Right atrium auricular region (tissue), 2 donors: ENCODE data around the gene TXNDC2. TPM values are rescaled to one million over a fixed set of nuclear protein-coding genes. Genes with fewer than 3 reads are reported as not detected.

Experiments used
- DNase-seq: peaks from one replicate; pipeline ENCODE4 v3.0.0-alpha.2; 2019; ENCODE audit warnings: low spot score
- H3K27ac ChIP-seq, 2 donors: fragments of 200-600 bp; sonication (generic); 1 replicate in 1 of 2; 2 replicates in 1 of 2; pipeline ENCODE4 v1.5.1; 2016 to 2019
- H3K27me3 ChIP-seq, 2 donors: fragments of 200-600 bp; sonication (generic); one replicate each; pipeline versions ENCODE4 v1.5.1 to v1.6.0; 2017 to 2019
- H3K36me3 ChIP-seq: fragments of 200-600 bp; sonication (generic); one replicate; pipeline ENCODE4 v1.5.1; 2016
- H3K4me1 ChIP-seq, 2 donors: fragments of 200-600 bp; sonication (generic); one replicate each; pipeline versions ENCODE4 v1.5.1 to v1.6.0; 2017 to 2019
- H3K4me3 ChIP-seq, 2 donors: fragments of 200-600 bp; sonication (generic); 1 replicate in 1 of 2; 2 replicates in 1 of 2; pipeline ENCODE4 v1.5.1; 2017 to 2019; ENCODE audit warnings: mild to moderate bottlenecking in 1 of 2, moderate library complexity in 1 of 2
- H3K9me3 ChIP-seq, 2 donors: fragments of 200-600 bp; sonication (generic); one replicate each; pipeline ENCODE4 v1.5.1; 2019
- total RNA-seq, 2 donors: library from RNA; depleted of rRNA; stranded (reverse); fragments of >200 nt; gene quantifications; one replicate each; pipeline ENCODE4 v1.1.0, GENCODE V29; 2016
- TF ChIP-seq, protein P1 (sequence below), 2 donors: fragments of 200-600 bp; sonication (generic); IDR thresholded peaks; one replicate each; pipeline ENCODE4 v1.5.1; 2019; ENCODE audit warnings: antibody characterized with exemption in 2 of 2

TXNDC2 gene
- total RNA-seq, 2 donors from 2014 or later: not detected

DNA sequence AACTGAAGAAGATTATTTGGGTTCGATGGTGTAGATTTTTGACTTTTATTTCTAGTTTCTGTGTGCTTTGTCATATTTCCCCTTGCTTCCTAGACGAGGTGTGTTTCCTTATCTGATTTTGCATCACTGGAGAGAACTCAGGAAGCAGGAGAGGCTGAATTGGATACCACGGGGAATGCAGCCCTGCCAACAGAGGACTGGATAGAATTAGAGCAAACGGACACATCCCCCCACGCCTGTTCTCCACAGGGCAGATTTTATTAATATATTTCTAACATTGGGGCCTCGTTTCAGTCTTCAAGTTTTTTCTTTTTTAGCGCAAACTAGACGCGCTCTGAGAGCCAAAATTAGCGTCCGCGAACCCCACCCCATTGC lies 27.4 kb downstream of the TXNDC2 start:
- Histone ChIP-seq H3K27ac (peak overlapping the region; percentile 99 to 100), H3K9me3 (no peaks in the 10 kb centered on the region), H3K4me3 (peak overlapping the region; percentile 78 to 96), H3K27me3 (no peaks in the 10 kb centered on the region), H3K4me1 (peaks cover 0 to 33% of the 10 kb centered on the region in 2 donors), H3K36me3 (no peaks in the 10 kb centered on the region)
- DNase-seq: no peak
- TF ChIP-seq, protein P1, sequence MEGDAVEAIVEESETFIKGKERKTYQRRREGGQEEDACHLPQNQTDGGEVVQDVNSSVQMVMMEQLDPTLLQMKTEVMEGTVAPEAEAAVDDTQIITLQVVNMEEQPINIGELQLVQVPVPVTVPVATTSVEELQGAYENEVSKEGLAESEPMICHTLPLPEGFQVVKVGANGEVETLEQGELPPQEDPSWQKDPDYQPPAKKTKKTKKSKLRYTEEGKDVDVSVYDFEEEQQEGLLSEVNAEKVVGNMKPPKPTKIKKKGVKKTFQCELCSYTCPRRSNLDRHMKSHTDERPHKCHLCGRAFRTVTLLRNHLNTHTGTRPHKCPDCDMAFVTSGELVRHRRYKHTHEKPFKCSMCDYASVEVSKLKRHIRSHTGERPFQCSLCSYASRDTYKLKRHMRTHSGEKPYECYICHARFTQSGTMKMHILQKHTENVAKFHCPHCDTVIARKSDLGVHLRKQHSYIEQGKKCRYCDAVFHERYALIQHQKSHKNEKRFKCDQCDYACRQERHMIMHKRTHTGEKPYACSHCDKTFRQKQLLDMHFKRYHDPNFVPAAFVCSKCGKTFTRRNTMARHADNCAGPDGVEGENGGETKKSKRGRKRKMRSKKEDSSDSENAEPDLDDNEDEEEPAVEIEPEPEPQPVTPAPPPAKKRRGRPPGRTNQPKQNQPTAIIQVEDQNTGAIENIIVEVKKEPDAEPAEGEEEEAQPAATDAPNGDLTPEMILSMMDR (IDR thresholded peaks at IDR 0.05): no peak

DNA sequence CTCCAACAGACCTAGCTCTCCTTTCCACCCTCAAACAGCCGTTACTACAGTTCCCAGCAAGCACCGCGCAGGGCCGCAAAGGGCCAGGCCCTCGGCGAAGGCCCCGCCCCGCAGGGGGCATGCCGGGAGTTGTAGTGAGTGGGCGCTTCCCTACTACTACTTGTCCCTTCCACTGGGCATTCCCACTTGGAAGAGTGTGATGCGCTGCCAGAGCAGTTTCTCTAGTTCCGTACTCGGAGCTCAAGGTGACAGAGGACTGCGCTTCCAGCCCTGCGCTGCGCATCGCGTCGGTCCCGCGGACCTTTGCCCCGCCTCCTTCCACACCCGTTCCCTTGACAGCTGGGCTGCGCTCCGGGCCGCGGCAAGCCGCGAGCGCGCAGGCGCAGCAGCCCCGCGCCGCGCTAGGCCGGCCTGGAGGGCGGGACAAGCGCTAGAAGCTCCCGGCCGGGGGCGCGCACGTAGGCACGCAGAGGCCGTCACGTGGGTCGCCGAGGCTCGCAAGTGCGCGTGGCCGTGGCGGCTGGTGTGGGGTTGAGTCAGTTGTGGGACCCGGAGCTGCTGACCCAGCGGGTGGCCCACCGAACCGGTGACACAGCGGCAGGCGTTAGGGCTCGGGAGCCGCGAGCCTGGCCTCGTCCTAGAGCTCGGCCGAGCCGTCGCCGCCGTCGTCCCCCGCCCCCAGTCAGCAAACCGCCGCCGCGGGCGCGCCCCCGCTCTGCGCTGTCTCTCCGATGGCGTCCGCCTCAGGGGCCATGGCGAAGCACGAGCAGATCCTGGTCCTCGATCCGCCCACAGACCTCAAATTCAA lies 28.0 kb downstream of the TXNDC2 start, which contains the start of gene VAPA:
TSS of gene VAPA (plus strand) at position 491 of the 808 bp plus-strand sequence. CDS start at position 732, 241 bp downstream.
- no peaks in the 10 kb centered on the region for H3K9me3 ChIP-seq
- H3K27ac ChIP-seq: peak within 1 kb of the TSS; percentile 99 to 100
- peaks cover 0 to 39% of the 10 kb centered on the region in 2 donors for H3K4me1 ChIP-seq
- H3K36me3 ChIP-seq: no peaks in the 10 kb centered on the region
- peak within 1 kb of the TSS; percentile 78 to 96 for H3K4me3 ChIP-seq
- DNase-seq: peak; percentile 95
- TF ChIP-seq, protein P1 (IDR thresholded peaks at IDR 0.05): no peak
- no peaks in the 10 kb centered on the region for H3K27me3 ChIP-seq

DNA sequence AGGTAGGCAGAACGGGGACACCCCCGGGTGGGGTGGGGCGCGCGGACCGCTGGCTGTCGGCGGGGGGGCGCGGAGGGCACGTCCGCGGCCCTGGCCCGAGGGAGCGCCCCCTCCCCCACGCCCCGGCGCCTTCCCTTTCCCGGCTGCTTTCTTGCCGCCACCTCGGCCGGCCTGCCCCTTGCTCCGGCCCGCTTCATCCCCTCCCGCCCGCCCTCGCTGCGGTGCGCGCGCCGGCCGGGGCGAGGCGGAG lies 28.5 kb downstream of the TXNDC2 start:
- H3K27ac ChIP-seq: peak overlapping the region; percentile 99 to 100
- H3K36me3 ChIP-seq: no peaks in the 10 kb centered on the region
- peak overlapping the region; percentile 78 to 96 for H3K4me3 ChIP-seq
- no peaks in the 10 kb centered on the region for H3K9me3 ChIP-seq
- peaks cover 0 to 44% of the 10 kb centered on the region in 2 donors for H3K4me1 ChIP-seq
- no peaks in the 10 kb centered on the region for H3K27me3 ChIP-seq
- no peak for DNase-seq
- TF ChIP-seq, protein P1 (IDR thresholded peaks at IDR 0.05): no peak

DNA sequence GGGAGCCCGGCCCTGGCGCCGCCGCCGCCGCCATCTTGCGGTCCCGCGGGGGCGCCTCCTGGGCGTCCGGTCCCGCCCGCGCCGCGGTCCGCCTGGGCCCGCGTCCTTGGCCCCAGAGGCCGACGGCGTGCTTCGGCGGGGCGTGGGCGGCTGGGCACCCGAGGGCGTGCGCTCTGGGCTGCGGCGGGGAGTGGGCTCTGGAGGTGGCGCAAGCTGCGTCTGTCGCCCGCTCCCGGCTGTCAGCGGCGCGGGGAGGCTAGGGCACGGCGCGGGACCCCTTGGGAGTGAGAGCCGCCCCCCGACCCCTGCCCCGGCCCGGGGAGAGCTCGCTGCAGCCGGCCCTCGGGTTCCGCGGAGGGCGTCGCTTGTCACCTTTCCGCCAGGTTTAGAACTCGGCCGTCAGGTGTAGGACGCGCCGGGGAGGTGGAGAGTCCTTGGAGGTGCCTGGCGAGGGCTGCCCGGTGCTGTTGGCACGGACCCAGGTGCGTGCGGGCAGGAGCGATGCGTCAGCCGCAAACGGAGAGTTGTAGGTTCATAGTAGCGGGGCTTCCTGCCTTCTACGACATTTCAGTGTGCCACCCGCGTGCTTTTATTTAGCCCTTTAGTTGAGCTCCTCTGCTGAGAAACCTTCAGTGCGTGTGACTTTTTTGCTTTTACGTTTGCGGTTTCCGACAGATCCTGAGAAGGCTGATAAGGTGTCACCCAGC lies 29.0 kb downstream of the TXNDC2 start:
- no peaks in the 10 kb centered on the region for H3K36me3 ChIP-seq
- H3K4me1 ChIP-seq: peaks cover 0 to 49% of the 10 kb centered on the region in 2 donors
- no peaks in the 10 kb centered on the region for H3K9me3 ChIP-seq
- H3K27ac ChIP-seq: peak overlapping the region; percentile 99 to 100
- DNase-seq: peak; percentile 74
- H3K27me3 ChIP-seq: no peaks in the 10 kb centered on the region
- H3K4me3 ChIP-seq: peak overlapping the region; percentile 78 to 96
- TF ChIP-seq, protein P1 (IDR thresholded peaks at IDR 0.05): no peak

DNA sequence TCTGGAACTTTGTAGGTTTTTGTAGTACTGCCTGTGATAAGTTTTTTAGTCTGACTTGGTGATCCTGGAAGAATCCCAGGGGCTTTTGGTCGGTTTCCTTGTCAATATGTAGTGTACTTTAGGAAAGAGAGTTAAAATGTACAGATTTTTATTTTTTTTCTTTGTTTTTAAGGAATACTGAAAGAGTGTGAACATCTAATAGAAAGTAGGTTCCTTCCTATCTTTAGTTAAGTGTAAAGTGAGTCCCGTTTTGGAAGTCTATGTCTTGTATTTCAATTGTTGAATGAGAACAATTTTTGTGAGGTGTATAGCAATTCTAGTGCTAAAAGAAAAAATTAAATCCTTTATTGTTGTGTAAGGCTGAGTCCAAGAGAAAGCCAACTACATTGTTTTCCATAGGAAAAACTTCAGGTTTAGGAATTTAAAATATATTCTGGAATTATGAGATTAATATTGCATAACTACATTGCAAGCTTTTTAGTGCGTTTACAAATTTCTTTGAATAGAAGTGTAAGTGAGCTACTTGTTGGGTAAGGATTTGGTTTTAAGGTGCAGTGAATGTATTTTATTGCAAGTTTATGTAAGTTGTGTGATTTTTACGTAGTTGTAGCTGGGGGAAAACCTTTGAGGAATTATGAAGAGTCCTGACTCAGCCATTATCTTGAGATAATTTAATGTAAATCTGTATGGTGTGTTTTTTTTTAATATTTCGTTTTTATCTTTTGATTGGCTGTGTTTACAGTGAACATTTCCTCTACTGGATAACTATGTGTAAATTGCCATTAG lies 29.7 kb downstream of the TXNDC2 start:
- DNase-seq: no peak
- Histone ChIP-seq H3K27ac (peak overlapping the region; percentile 99 to 100), H3K9me3 (no peaks in the 10 kb centered on the region), H3K4me3 (peak overlapping the region; percentile 78 to 96), H3K4me1 (peaks cover 0 to 56% of the 10 kb centered on the region in 2 donors), H3K27me3 (no peaks in the 10 kb centered on the region), H3K36me3 (no peaks in the 10 kb centered on the region)
- TF ChIP-seq, protein P1 (IDR thresholded peaks at IDR 0.05): no peak
